ENCODE data around the gene NTM.

NTM gene

GRCh38 chr11:131875611-131876010 is 505.2 kb downstream of the NTM start:
- no peak for TF ChIP-seq CTCF (IDR thresholded peaks at IDR 0.05)
- Histone ChIP-seq H2AFZ (no peak overlapping the region), H3K9me3 (ENCODE audit: control insufficient read depth, low read length) (no peaks in the 10 kb centered on the region), H3K27me3 (ENCODE audit: control insufficient read depth, insufficient read depth, low read length) (no peaks in the 10 kb centered on the region), H3K4me2 (ENCODE audit: low read length) (no peak overlapping the region), H3K27ac (no peak overlapping the region), H3K4me3 (ENCODE audit: low read depth, low read length) (no peak overlapping the region), H3K9ac (no peak overlapping the region), H3K79me2 (no peaks in the 10 kb centered on the region), H3K36me3 (ENCODE audit: control insufficient read depth, insufficient read depth, low read length) (no peaks in the 10 kb centered on the region), H3K4me1 (no peaks in the 10 kb centered on the region)

DNA sequence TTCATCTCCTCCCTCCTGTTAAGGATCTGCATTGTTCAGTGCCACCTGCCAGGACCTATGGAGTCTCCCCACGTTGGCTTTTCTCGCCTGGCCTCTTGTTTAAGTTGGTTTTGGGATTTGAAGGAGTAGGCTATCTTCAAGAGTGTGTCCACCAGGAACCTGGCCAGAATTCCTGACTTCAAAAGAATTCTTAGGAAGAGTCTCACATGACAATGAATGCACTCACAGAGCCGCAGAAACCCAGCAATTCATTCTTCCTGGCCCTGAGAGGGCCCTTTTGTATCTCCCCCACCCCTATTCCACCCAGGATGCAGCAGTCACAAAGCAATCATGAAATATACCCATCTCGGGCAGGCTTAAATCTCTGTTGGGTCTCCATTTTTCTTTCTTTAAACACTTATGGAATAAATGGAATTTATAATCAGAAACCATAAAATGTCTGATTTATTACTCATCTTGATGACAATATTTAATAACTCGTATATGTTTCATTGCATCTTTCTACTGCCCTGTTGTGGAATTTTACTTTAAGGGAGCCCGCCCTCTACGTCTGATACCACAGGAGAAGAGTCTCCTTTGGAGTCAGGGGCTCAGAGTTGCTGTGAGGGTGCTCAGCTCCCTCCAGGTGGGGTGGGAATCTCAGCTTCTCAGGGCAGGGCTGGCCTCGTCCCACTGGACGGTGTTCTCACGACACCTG is 507.0 kb downstream of the NTM start:
- Histone ChIP-seq H3K27ac (no peak overlapping the region), H2AFZ (no peak overlapping the region), H3K4me1 (no peaks in the 10 kb centered on the region), H3K79me2 (no peaks in the 10 kb centered on the region), H3K9me3 (ENCODE audit: control insufficient read depth, low read length) (no peaks in the 10 kb centered on the region), H3K4me3 (ENCODE audit: low read depth, low read length) (no peak overlapping the region), H3K36me3 (ENCODE audit: control insufficient read depth, insufficient read depth, low read length) (no peaks in the 10 kb centered on the region), H3K4me2 (ENCODE audit: low read length) (no peak overlapping the region), H3K9ac (no peak overlapping the region), H3K27me3 (ENCODE audit: control insufficient read depth, insufficient read depth, low read length) (no peaks in the 10 kb centered on the region)
- TF ChIP-seq CTCF (IDR thresholded peaks at IDR 0.05), result no peak

GRCh38 chr11:131880316-131880715 is 509.9 kb downstream of the NTM start:
- no peaks in the 10 kb centered on the region for H3K27me3 ChIP-seq (ENCODE audit: control insufficient read depth, insufficient read depth, low read length)
- no peaks in the 10 kb centered on the region for H3K9me3 ChIP-seq (ENCODE audit: control insufficient read depth, low read length)
- no peak overlapping the region for H3K4me2 ChIP-seq (ENCODE audit: low read length)
- H3K79me2 ChIP-seq, result no peaks in the 10 kb centered on the region
- H2AFZ ChIP-seq, result no peak overlapping the region
- H3K9ac ChIP-seq, result no peak overlapping the region
- TF ChIP-seq CTCF (IDR thresholded peaks at IDR 0.05), result no peak
- no peak overlapping the region for H3K4me3 ChIP-seq (ENCODE audit: low read depth, low read length)
- H3K27ac ChIP-seq, result no peak overlapping the region
- no peaks in the 10 kb centered on the region for H3K36me3 ChIP-seq (ENCODE audit: control insufficient read depth, insufficient read depth, low read length)
- H3K4me1 ChIP-seq, result peaks cover 3% of the 10 kb centered on the region

GRCh38 chr11:131880976-131881375 is 510.6 kb downstream of the NTM start:
- H2AFZ ChIP-seq, result no peak overlapping the region
- no peak for TF ChIP-seq CTCF (IDR thresholded peaks at IDR 0.05)
- H3K27ac ChIP-seq, result no peak overlapping the region
- peaks cover 6% of the 10 kb centered on the region for H3K4me1 ChIP-seq
- no peaks in the 10 kb centered on the region for H3K36me3 ChIP-seq (ENCODE audit: control insufficient read depth, insufficient read depth, low read length)
- no peak overlapping the region for H3K9ac ChIP-seq
- no peaks in the 10 kb centered on the region for H3K9me3 ChIP-seq (ENCODE audit: control insufficient read depth, low read length)
- H3K79me2 ChIP-seq, result no peaks in the 10 kb centered on the region
- no peaks in the 10 kb centered on the region for H3K27me3 ChIP-seq (ENCODE audit: control insufficient read depth, insufficient read depth, low read length)
- H3K4me3 ChIP-seq (ENCODE audit: low read depth, low read length), result no peak overlapping the region
- H3K4me2 ChIP-seq (ENCODE audit: low read length), result no peak overlapping the region

GRCh38 chr11:131883332-131883731 is 512.9 kb downstream of the NTM start:
- no peaks in the 10 kb centered on the region for H3K79me2 ChIP-seq
- H3K36me3 ChIP-seq (ENCODE audit: control insufficient read depth, insufficient read depth, low read length), result no peaks in the 10 kb centered on the region
- H3K4me2 ChIP-seq (ENCODE audit: low read length), result no peak overlapping the region
- no peaks in the 10 kb centered on the region for H3K27me3 ChIP-seq (ENCODE audit: control insufficient read depth, insufficient read depth, low read length)
- peaks cover 6% of the 10 kb centered on the region for H3K4me1 ChIP-seq
- no peaks in the 10 kb centered on the region for H3K9me3 ChIP-seq (ENCODE audit: control insufficient read depth, low read length)
- no peak overlapping the region for H3K27ac ChIP-seq
- no peak overlapping the region for H2AFZ ChIP-seq
- no peak overlapping the region for H3K9ac ChIP-seq
- H3K4me3 ChIP-seq (ENCODE audit: low read depth, low read length), result no peak overlapping the region
- TF ChIP-seq CTCF (IDR thresholded peaks at IDR 0.05), result no peak

All from parathyroid adenoma (tissue), 2 donors.